Left ventricle myocardium inferior (tissue), 1 donor: Measurements from ENCODE around the gene PTER. TPM values are rescaled to one million over a fixed set of nuclear protein-coding genes. Genes with fewer than 3 reads are reported as not detected.

Source experiments
- DNase-seq: peaks from one replicate; pipeline ENCODE4 v3.0.0-alpha.2; 2020
- H3K27ac ChIP-seq: fragments of 200-600 bp; replicated peaks from 2 replicates; pipeline ENCODE4 v1.8.0; 2021
- H3K27me3 ChIP-seq: fragments of 200-600 bp; 2 replicates; pipeline ENCODE4 v1.8.0; 2021; ENCODE audit warnings: low read depth
- H3K36me3 ChIP-seq: fragments of 200-600 bp; 2 replicates; pipeline ENCODE4 v1.8.0; 2021
- H3K4me1 ChIP-seq: fragments of 200-600 bp; 2 replicates; pipeline ENCODE4 v1.8.0; 2021
- H3K4me3 ChIP-seq: fragments of 200-600 bp; 2 replicates; pipeline ENCODE4 v1.8.0; 2021; ENCODE audit warnings: mild to moderate bottlenecking, moderate library complexity
- H3K9me3 ChIP-seq: fragments of 200-600 bp; replicated peaks from 2 replicates; pipeline ENCODE4 v1.8.0; 2021
- CTCF ChIP-seq: fragments of 200-600 bp; IDR thresholded peaks from 2 replicates; pipeline ENCODE4 v1.8.0; 2021; ENCODE audit warnings: antibody characterized with exemption, mild to moderate bottlenecking, borderline replicate concordance
- intact Hi-C: fragments of 100-400 bp; cut with micrococcal nuclease; formaldehyde crosslinking; loops from one replicate; pipeline ENCODE4 v1.11.0; 2022
- total RNA-seq: library from RNA; stranded (reverse); fragmentation: NEBNext Ultra II Directional; extraction: Animal tissue kit (Norgen Biotek cat#: 25700); gene quantifications from one replicate; pipeline ENCODE4 v1.2.1, GENCODE V29; 2021
- donor health status: DM: no; HTN: yes; CAD: no; lungs with severe emphysema.

PTER gene
- total RNA-seq, 1 donor from 2014 or later, result 16.3 TPM

GRCh38 chr10:16520900-16521299 lies 84.1 kb downstream of the PTER start:
- DNase-seq, result peak; percentile 18
- TF ChIP-seq CTCF, result peak; percentile 39
- no peaks in the 10 kb centered on the region for H3K36me3 ChIP-seq
- H3K4me1 ChIP-seq, result peaks cover 26% of the 10 kb centered on the region
- H3K27me3 ChIP-seq, result peaks cover 52% of the 10 kb centered on the region
- H3K9me3 ChIP-seq, result no peaks in the 10 kb centered on the region
- H3K4me3 ChIP-seq, result peak overlapping the region; percentile 70
- no peak overlapping the region for H3K27ac ChIP-seq
- intact Hi-C loops, result no loop called here

- intact Hi-C loops, result no loop called here
- no peak for TF ChIP-seq CTCF
- H3K9me3 ChIP-seq, result no peaks in the 10 kb centered on the region
- H3K27me3 ChIP-seq, result peaks cover 52% of the 10 kb centered on the region
- peaks cover 26% of the 10 kb centered on the region for H3K4me1 ChIP-seq
- no peak within 1 kb of the TSS for H3K27ac ChIP-seq
- DNase-seq, result no peak
- H3K36me3 ChIP-seq, result no peaks in the 10 kb centered on the region
- peak within 1 kb of the TSS; percentile 70 for H3K4me3 ChIP-seq
Observed at GRCh38 chr10:16521311-16522016, 84.7 kb downstream of the PTER start, which contains the start of gene C1QL3. C1QL3 (minus strand) TSS chr10:16521879; CDS start chr10:16521065, 814 bp downstream.

DNA sequence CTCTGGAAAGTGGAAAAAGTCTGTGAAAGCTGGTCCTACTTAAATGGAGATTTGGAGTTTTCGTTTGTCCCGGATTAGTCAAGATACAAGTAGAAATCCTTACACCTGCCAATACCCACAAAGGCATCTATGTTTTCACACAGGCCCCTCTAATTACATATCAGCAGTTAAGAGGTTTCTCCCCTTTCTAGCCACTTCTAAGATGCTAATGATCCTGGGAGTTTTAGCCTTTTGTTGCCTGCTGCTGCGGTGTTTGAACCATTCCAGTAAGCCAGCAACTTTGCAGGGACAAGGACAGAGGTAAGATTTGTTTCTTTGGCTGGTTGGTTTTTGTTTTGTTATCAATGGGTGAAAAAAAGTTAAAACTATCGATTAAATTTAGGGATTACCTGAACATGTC lies 90.6 kb downstream of the PTER start:
- Histone ChIP-seq H3K9me3 (no peaks in the 10 kb centered on the region), H3K27me3 (peaks cover 5% of the 10 kb centered on the region), H3K27ac (no peak overlapping the region), H3K4me1 (no peaks in the 10 kb centered on the region), H3K36me3 (no peaks in the 10 kb centered on the region), H3K4me3 (no peak overlapping the region)
- no peak for DNase-seq
- intact Hi-C loops, result no loop called here
- TF ChIP-seq CTCF, result no peak

DNA sequence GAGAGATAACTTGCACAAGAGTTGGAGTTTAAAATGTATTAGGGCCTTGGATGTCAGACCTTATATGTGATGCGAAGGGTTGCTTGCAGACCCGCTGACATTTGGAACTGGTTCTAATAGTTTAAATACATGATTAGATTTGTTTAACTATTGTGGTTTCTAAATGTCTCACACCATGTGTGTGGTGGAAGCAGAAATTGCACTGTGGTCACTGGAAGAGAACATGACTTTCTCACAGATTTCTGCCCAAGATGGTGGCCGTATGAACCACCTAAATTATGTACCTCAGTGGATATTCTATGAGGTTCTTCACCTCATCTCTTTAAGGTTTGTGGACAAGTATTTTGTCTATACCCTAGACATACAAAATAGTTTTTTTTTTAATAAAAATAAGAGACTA lies 93.0 kb downstream of the PTER start:
- no peak overlapping the region for H3K27ac ChIP-seq
- H3K9me3 ChIP-seq, result no peaks in the 10 kb centered on the region
- intact Hi-C loops, result no loop called here
- no peak overlapping the region for H3K4me3 ChIP-seq
- no peaks in the 10 kb centered on the region for H3K36me3 ChIP-seq
- no peaks in the 10 kb centered on the region for H3K27me3 ChIP-seq
- H3K4me1 ChIP-seq, result no peaks in the 10 kb centered on the region
- TF ChIP-seq CTCF, result no peak
- DNase-seq, result no peak

- H3K9me3 ChIP-seq, result no peaks in the 10 kb centered on the region
- H3K27me3 ChIP-seq, result peaks cover 27% of the 10 kb centered on the region
- H3K36me3 ChIP-seq, result no peaks in the 10 kb centered on the region
- DNase-seq, result no peak
- intact Hi-C loops, result no loop called here
- TF ChIP-seq CTCF, result no peak
- no peak overlapping the region for H3K4me3 ChIP-seq
- no peaks in the 10 kb centered on the region for H3K4me1 ChIP-seq
- no peak overlapping the region for H3K27ac ChIP-seq
Observed at GRCh38 chr10:16536155-16536554, 99.3 kb downstream of the PTER start.
